CD4-positive, alpha-beta T cell (primary cell): Measurements from ENCODE around the gene CABP4. TPM values are rescaled to one million over a fixed set of nuclear protein-coding genes. Genes with fewer than 3 reads are reported as not detected.

Experiments used
- ATAC-seq: fragments of 200-7000 bp; cut with Tn5 transposase; one replicate; pipeline ENCODE4 v1.10.0; 2022; ENCODE audit warnings: mild to moderate bottlenecking; ENCODE audit not compliant: poor library complexity
- CTCF ChIA-PET: fragments of 350-600 bp; sonication (Branson Sonifier 250); formaldehyde crosslinking; loops from one replicate; lab custom pipeline; 2021; ENCODE audit warnings: antibody characterized with exemption, inconsistent platforms; lab: Charles Lee
- POLR2A ChIA-PET: fragments of 350-600 bp; sonication (Branson Sonifier 250); formaldehyde crosslinking; loops from one replicate; lab custom pipeline; 2021; ENCODE audit warnings: antibody characterized with exemption, inconsistent platforms; lab: Charles Lee
- DNase-seq, 14 experiments: peaks; one replicate each; pipeline ENCODE4 v3.0.0-alpha.2; 2013 to 2020; ENCODE audit warnings: mixed read lengths in 2 of 14
- H3K27ac ChIP-seq, 2 donors: one replicate each; pipeline versions ENCODE4 v1.5.1 to v1.7.0; 2013; ENCODE audit warnings: low read length in 2 of 2, low read depth in 1 of 2, mild to moderate bottlenecking in 1 of 2
- H3K27me3 ChIP-seq, 2 experiments: 1 replicate in 1 of 2; 2 replicates in 1 of 2; pipeline versions ENCODE4 v1.6.1 to v1.7.0; 2013; ENCODE audit warnings: low read length in 2 of 2, control low read depth in 1 of 2, mild to moderate bottlenecking in 1 of 2, moderate library complexity in 1 of 2; ENCODE audit not compliant: insufficient read depth in 2 of 2, control insufficient read depth in 1 of 2
- H3K36me3 ChIP-seq: one replicate; pipeline ENCODE4 v1.6.1; 2013; ENCODE audit warnings: low read length, control low read depth; ENCODE audit not compliant: insufficient read depth
- H3K4me1 ChIP-seq: one replicate; pipeline ENCODE4 v1.6.1; 2013; ENCODE audit warnings: low read length, control low read depth; ENCODE audit not compliant: insufficient read depth
- H3K4me3 ChIP-seq: one replicate; pipeline ENCODE4 v1.5.1; 2013; ENCODE audit warnings: mild to moderate bottlenecking, low read length, moderate library complexity
- H3K9me3 ChIP-seq, 2 experiments: 1 replicate in 1 of 2; 2 replicates in 1 of 2; pipeline versions ENCODE4 v1.6.1 to v1.7.0; 2013; ENCODE audit warnings: low read length in 2 of 2, mild to moderate bottlenecking in 2 of 2, control low read depth in 1 of 2, moderate library complexity in 1 of 2; ENCODE audit not compliant: control insufficient read depth in 1 of 2, insufficient read depth in 1 of 2
- H3K27ac Mint-ChIP-seq: one replicate; pipeline ENCODE4 v1.8.0; 2020; ENCODE audit warnings: mixed read lengths
- H3K27me3 Mint-ChIP-seq: one replicate; pipeline ENCODE4 v1.8.0; 2021; ENCODE audit warnings: mixed read lengths
- H3K36me3 Mint-ChIP-seq: one replicate; pipeline ENCODE4 v1.8.0; 2021; ENCODE audit warnings: low read depth, mixed read lengths
- H3K4me1 Mint-ChIP-seq: one replicate; pipeline ENCODE4 v1.8.0; 2021; ENCODE audit warnings: low read depth, mixed read lengths
- H3K4me3 Mint-ChIP-seq: one replicate; pipeline ENCODE4 v1.8.0; 2020; ENCODE audit warnings: mild to moderate bottlenecking, mixed read lengths
- H3K9me3 Mint-ChIP-seq: one replicate; pipeline ENCODE4 v1.8.0; 2020; ENCODE audit warnings: mixed read lengths
- CTCF ChIP-seq: fragments of 200-600 bp; IDR thresholded peaks from one replicate; pipeline ENCODE4 v1.8.0; 2022; ENCODE audit warnings: antibody characterized with exemption, mild to moderate bottlenecking
- intact Hi-C, 2 experiments: fragments of 100-400 bp; cut with DNase I in 1 of 2; cut with micrococcal nuclease in 1 of 2; formaldehyde crosslinking; loops; one replicate each; pipeline versions ENCODE4 v1.15.1 to v1.9.0; 2023 to 2025; cut with DNase I, micrococcal nuclease
- total RNA-seq, 174 experiments: library from RNA in 2 of 174; stranded (reverse) in 2 of 174; gene quantifications; one replicate each; pipeline ENCODE4 v1.2.3 and lab custom pipeline; 2021 to 2026

CABP4 gene
- total RNA-seq, 2 experiments from 2014 or later = 7.5 to 8.5 TPM

- Mint-ChIP-seq H3K27ac (no peak overlapping the region), H3K27me3 (no peaks in the 10 kb centered on the region), H3K9me3 (no peaks in the 10 kb centered on the region), H3K4me1 (peaks cover 29% of the 10 kb centered on the region), H3K36me3 (no peaks in the 10 kb centered on the region), H3K4me3 (no peak overlapping the region)
- DNase-seq = no peak
- Histone ChIP-seq H3K27ac (no peak overlapping the region), H3K9me3 (no peaks in the 10 kb centered on the region), H3K4me1 (peaks cover 56% of the 10 kb centered on the region), H3K36me3 (no peaks in the 10 kb centered on the region), H3K27me3 (no peaks in the 10 kb centered on the region), H3K4me3 (no peak overlapping the region)
- ATAC-seq = no peak
- intact Hi-C loops = no loop called here
- no peak for TF ChIP-seq CTCF
- POLR2A ChIA-PET = interaction anchor here (1.0 to 16.8 kb wide), 4 partner anchors 10 to 50 kb away, joined by 3 to 110 read pairs (median 5); partner anchors contain the start of genes PPP1CA and PTPRCAP
- CTCF ChIA-PET = interaction anchor here (1.7 kb wide), 1 partner anchor 17 kb away, joined by 3 read pairs; no protein-coding TSS in a partner anchor
Measured at GRCh38 chr11:67451658-67451976, 3.5 kb upstream of the CABP4 start.

DNA sequence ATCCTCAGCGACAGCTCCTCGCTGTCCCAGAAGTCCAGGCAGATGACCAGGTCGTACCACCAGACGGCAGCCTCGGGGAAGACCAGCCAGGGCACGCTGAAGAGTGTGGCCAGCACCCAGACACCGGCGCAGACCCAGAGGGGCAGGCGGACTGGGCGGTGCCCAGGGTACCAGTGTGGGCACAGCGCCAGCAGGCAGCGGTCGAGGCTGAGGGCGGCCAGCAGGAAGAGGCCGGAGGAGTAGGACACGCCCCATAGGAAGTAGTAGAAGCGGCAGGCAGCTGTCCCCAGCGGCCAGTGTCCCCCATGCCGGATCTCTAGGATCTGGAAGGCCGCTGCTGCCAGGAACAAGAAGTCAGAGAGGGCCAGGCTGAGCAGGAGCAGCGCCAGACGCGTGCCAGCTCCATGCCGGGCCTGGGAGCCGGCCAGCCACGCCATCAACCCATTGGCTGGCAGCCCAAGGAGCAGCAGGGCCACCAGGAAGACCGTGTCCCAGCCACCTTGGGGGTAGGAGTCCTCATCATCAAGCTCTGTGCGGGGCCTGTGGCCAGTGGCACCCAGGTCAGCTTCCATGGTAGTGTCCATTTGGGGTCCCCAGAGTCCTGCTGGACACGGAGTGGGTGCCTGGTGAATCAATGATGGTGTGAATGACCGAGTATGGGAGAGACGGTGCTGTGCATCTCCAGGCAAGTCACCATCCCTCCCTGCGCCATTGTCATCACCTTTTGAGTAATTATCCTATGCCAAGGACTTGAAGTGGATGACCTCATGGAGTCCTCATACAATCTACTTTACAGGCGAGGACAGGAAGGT, 2.8 kb upstream of the CABP4 start, which contains the start of gene GPR152:
Gene GPR152, minus strand, starts transcription at position 589 of the 812 bp plus-strand sequence. Its CDS starts 5 bp downstream, at position 584.
- H3K9me3 ChIP-seq = no peaks in the 10 kb centered on the region
- H3K4me3 Mint-ChIP-seq = no peak within 1 kb of the TSS
- H3K27ac Mint-ChIP-seq = no peak within 1 kb of the TSS
- H3K4me3 ChIP-seq = no peak within 1 kb of the TSS
- POLR2A ChIA-PET = interaction anchor here (1.2 to 16.8 kb wide), 3 partner anchors 14 to 51 kb away, joined by 4 to 110 read pairs (median 6); partner anchors contain the start of genes PPP1CA and PTPRCAP
- intact Hi-C loops = no loop called here
- DNase-seq (peak in 1 of 14 experiments; percentile 12), ATAC-seq (no peak)
- no peak within 1 kb of the TSS for H3K27ac ChIP-seq
- H3K36me3 Mint-ChIP-seq = no peaks in the 10 kb centered on the region
- no peaks in the 10 kb centered on the region for H3K27me3 Mint-ChIP-seq
- peaks cover 24% of the 10 kb centered on the region for H3K4me1 Mint-ChIP-seq
- no peaks in the 10 kb centered on the region for H3K36me3 ChIP-seq
- H3K4me1 ChIP-seq = peaks cover 48% of the 10 kb centered on the region
- CTCF ChIA-PET = no interaction called here
- no peaks in the 10 kb centered on the region for H3K27me3 ChIP-seq
- H3K9me3 Mint-ChIP-seq = no peaks in the 10 kb centered on the region
- TF ChIP-seq CTCF = no peak

DNA sequence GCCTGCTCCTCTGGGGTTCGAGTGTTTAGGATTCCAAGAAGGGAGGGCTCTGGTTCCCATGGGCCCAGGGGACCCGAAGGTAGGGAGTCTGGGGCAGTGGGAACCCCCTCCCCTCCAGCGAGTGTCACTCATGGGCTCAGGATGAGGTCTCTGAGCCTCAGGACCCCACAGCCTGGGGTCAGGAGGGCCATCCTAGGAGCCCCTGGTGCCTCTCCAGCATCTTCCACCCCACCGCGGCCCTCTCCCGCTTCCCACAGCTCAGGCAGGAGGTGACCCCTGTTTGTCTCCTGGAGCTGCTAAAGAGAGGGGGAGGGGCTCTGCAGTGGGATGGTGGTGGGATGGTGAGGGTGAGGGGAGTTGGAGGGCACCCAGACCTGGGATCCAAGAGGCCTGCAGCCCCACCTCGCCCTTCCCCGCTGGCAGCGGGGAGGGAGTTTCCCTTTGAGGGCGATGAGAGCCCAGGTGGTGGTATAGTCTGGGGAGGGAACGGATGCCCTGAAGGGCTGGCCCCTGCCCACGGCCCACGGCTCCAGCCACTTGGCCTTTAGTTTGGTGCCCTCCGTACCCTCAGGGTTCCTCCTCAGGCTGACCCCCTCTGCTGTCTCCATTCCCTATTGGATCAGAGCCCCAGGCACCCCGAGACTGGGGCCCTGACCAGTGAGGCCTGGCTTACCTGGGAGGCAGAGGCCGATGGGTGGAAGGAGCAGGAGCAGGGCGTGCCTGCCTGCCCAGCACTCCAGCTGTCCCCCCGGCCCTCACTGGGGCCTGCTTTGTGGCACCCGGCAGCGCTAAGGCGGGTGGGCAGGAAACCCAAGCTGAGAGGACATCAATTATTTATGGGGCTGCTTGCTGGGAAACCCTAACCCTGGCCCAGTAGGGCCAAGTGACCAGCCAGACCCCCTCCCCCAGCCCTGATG, 1.1 kb upstream of the CABP4 start:
- Histone ChIP-seq H3K4me1 (peaks cover 33% of the 10 kb centered on the region), H3K27ac (no peak overlapping the region), H3K9me3 (no peaks in the 10 kb centered on the region), H3K36me3 (no peaks in the 10 kb centered on the region), H3K27me3 (no peaks in the 10 kb centered on the region), H3K4me3 (no peak overlapping the region)
- no peaks in the 10 kb centered on the region for H3K36me3 Mint-ChIP-seq
- no peaks in the 10 kb centered on the region for H3K9me3 Mint-ChIP-seq
- peaks cover 12% of the 10 kb centered on the region for H3K4me1 Mint-ChIP-seq
- no peak for DNase-seq
- ATAC-seq = no peak
- H3K27me3 Mint-ChIP-seq = no peaks in the 10 kb centered on the region
- no peak overlapping the region for H3K27ac Mint-ChIP-seq
- no peak overlapping the region for H3K4me3 Mint-ChIP-seq
- ChIA-PET POLR2A (interaction anchor here (0.9 to 16.8 kb wide), 2 partner anchors 15 to 43 kb away, joined by 4 to 110 read pairs; partner anchors contain the start of gene PTPRCAP), CTCF (no interaction called here)
- no peak for TF ChIP-seq CTCF
- intact Hi-C loops = no loop called here
